ENCODE measurements around the gene GDPGP1.

DNA sequence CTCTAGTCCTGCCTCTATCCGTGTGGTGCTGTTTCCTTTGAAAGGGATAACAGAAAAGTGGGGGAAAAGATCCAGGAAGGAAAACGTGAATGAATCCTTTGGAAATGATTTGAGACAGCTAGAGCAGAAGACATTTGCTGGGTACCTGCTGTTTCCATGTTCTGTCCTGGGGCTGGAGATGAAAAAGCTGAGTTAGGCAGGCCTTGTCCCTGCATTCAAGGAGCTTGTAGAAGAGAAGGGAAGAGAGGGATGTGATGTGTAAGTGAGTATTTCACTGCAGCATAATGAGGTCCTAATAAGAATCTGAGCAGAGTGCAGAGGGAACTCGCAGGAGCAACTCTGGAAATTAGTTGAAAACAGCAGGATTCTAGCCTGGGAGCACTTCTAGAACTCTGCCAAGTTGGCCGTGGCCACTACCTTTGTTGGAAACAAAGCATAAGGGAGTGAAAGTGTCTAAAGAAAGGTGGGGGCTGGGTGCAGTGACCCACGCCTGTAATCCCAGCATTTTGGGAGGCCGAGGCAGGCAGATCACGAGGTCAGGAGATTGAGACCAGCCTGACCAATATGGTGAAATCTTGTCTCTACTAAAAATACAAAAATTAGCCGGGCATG, 46.6 kb upstream of the GDPGP1 start:
- no peak for TF ChIP-seq POLR2A (IDR thresholded peaks at IDR 0.05)
- TF ChIP-seq, protein P1, sequence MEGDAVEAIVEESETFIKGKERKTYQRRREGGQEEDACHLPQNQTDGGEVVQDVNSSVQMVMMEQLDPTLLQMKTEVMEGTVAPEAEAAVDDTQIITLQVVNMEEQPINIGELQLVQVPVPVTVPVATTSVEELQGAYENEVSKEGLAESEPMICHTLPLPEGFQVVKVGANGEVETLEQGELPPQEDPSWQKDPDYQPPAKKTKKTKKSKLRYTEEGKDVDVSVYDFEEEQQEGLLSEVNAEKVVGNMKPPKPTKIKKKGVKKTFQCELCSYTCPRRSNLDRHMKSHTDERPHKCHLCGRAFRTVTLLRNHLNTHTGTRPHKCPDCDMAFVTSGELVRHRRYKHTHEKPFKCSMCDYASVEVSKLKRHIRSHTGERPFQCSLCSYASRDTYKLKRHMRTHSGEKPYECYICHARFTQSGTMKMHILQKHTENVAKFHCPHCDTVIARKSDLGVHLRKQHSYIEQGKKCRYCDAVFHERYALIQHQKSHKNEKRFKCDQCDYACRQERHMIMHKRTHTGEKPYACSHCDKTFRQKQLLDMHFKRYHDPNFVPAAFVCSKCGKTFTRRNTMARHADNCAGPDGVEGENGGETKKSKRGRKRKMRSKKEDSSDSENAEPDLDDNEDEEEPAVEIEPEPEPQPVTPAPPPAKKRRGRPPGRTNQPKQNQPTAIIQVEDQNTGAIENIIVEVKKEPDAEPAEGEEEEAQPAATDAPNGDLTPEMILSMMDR (IDR thresholded peaks at IDR 0.05) = no peak
